Measurements from ENCODE around the gene FYN.

- no peak for TF ChIP-seq LARP7 (IDR thresholded peaks at IDR 0.05)
- no peak for TF ChIP-seq CTCF (IDR thresholded peaks at IDR 0.05 in 2 of 3, conservative IDR thresholded peaks at IDR 0.05 in 1 of 3; ENCODE audit: control insufficient read depth in 2 of 3, extremely low read depth in 1 of 3, insufficient read depth in 1 of 3, low read depth in 3 of 3, low read length in 3 of 3)
- TF ChIP-seq POLR2A (IDR thresholded peaks at IDR 0.05; ENCODE audit: low read depth, low read length), result no peak
- no peak for TF ChIP-seq ZNF24 (IDR thresholded peaks at IDR 0.05)
- no peak for TF ChIP-seq SIX5 (IDR thresholded peaks at IDR 0.05; ENCODE audit: low read depth, low read length, severe bottlenecking)
- TF ChIP-seq ZNF592 (IDR thresholded peaks at IDR 0.05), result no peak
- no peak for TF ChIP-seq SMAD1 (IDR thresholded peaks at IDR 0.05; ENCODE audit: low read depth, partially characterized antibody)
- TF ChIP-seq CREB1 (IDR thresholded peaks at IDR 0.05; ENCODE audit: low read depth), result no peak
- no peak for TF ChIP-seq KLF5 (IDR thresholded peaks at IDR 0.05; ENCODE audit: partially characterized antibody)
- no peak for TF ChIP-seq MXI1 (IDR thresholded peaks at IDR 0.05; ENCODE audit: low read depth, low read length)
- TF ChIP-seq ZBTB33 (IDR thresholded peaks at IDR 0.05), result no peak
- TF ChIP-seq CBX3 (IDR thresholded peaks at IDR 0.05; ENCODE audit: borderline replicate concordance, low read depth), result no peak
- TF ChIP-seq POLR2AphosphoS5 (IDR thresholded peaks at IDR 0.05; ENCODE audit: low read length), result no peak
- TF ChIP-seq PRDM15 (CRISPR knock-in tag; IDR thresholded peaks at IDR 0.05), result no peak
Observed at GRCh38 chr6:111674883-111675282, 198.4 kb downstream of the FYN start.
